Neural cell (in vitro differentiated cells): ENCODE measurements around the gene LENEP.
"Not testable (repeated sequence)": the region's sequence is repeated elsewhere in the genome, so short reads cannot be mapped to it uniquely, and the experiment has no call there.

Source experiments
- CTCF ChIP-seq: fragments of 450-650 bp; IDR thresholded peaks from 2 replicates; pipeline ENCODE4 v1.5.1; 2014; ENCODE audit warnings: antibody characterized with exemption, mild to moderate bottlenecking, moderate library complexity; ENCODE audit not compliant: poor library complexity, severe bottlenecking
- EP300 ChIP-seq: fragments of 450-650 bp; conservative IDR thresholded peaks from 2 replicates; pipeline ENCODE4 v1.6.1; 2014; ENCODE audit warnings: antibody characterized with exemption, mild to moderate bottlenecking, moderate library complexity; ENCODE audit not compliant: poor library complexity, severe bottlenecking
- EZH2 ChIP-seq: fragments of 200-600, 300-800 bp; shearing (Covaris generic), sonication (generic); IDR thresholded peaks from 2 replicates; pipeline ENCODE4 v1.6.1; 2014; ENCODE audit warnings: antibody characterized with exemption, low read length, borderline replicate concordance, mild to moderate bottlenecking; ENCODE audit not compliant: insufficient read depth, poor library complexity, severe bottlenecking
- MXI1 ChIP-seq: fragments of 450-650 bp; conservative IDR thresholded peaks from 2 replicates; pipeline ENCODE4 v1.6.1; 2014; ENCODE audit warnings: antibody characterized with exemption, mild to moderate bottlenecking; ENCODE audit not compliant: poor library complexity, severe bottlenecking
- POLR2AphosphoS5 ChIP-seq: IDR thresholded peaks from 2 replicates; pipeline ENCODE4 v1.6.1; 2012
- RAD21 ChIP-seq: fragments of 450-650 bp; conservative IDR thresholded peaks from 2 replicates; pipeline ENCODE4 v1.6.1; 2014; ENCODE audit warnings: antibody characterized with exemption, mild to moderate bottlenecking, moderate library complexity
- REST ChIP-seq: IDR thresholded peaks from 2 replicates; pipeline ENCODE4 v1.6.1; 2012; ENCODE audit warnings: borderline replicate concordance
- SMC3 ChIP-seq: fragments of 450-650 bp; conservative IDR thresholded peaks from 2 replicates; pipeline ENCODE4 v1.6.1; 2014; ENCODE audit warnings: antibody characterized with exemption, mild to moderate bottlenecking, moderate library complexity; ENCODE audit not compliant: poor library complexity

GRCh38 chr1:154977762-154978161 is 15.6 kb upstream of the LENEP start:
- TF ChIP-seq EP300, CTCF, EZH2, SMC3, REST, RAD21, POLR2AphosphoS5, MXI1: not testable (repeated sequence)
